CD4-positive, alpha-beta T cell treated with Interferon alpha-2 for 1 hour (primary cell): ENCODE results near the gene HPS5.
"Not testable (repeated sequence)": the region's sequence is repeated elsewhere in the genome, so short reads cannot be mapped to it uniquely, and the experiment has no call there.

ENCODE experiments used
- DNase-seq, 2 donors: peaks; one replicate each; pipeline ENCODE4 v3.0.0-alpha.2; 2020 to 2022

HPS5 gene

DNA sequence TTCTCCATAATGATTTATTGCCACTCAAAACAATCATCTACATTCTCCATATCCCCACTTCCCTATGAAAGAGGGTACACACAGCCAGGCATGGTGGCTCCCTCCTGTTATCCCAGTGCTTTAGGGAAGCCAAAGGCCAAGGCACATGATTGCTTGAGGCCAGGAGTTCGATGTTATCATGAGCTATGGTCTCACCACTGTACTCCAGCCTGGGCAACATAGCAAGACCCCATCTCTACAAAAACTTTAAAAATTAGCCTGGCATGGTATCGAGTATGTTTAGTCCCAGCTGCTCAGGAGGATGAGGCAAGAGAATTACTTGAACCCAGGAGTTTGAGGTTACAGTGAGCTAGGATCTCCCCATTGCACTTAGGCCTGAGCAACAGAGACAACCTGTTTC is 6.0 kb downstream of the HPS5 start:
- no peak for DNase-seq

DNA sequence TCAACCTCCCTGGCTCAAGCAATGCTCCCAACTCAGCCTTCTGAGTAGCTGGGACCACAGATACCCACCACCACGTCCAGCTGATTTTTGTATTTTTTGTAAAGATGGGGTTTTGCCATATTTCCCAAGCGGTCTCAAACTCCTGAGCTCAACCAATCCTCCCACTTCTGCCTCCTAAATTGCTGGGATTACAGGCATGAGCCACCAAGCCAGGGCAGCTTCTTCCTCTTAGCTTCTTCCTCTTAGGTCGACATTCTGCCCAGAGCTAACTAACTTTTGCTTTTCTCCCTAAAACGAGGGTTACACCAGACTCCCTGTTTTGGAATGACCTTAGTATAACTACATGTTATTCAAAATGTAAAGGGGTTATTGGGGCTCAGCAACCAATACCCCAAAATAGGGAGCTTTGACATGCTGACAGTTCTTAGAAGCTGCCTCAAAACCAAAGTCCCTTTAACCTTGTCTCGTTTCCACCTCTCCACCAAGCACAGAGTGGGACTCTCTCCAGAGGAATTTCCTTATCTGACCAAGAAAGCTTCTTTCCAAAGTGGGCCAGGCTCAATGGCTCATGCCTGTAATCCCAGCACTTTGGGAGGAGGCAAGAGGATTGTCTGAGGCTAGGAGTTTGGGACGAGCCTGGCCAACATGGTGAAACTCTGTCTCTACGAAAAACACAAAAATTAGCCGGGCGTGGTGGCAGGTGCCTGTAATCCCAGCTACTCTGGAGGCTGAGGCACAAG is 7.0 kb downstream of the HPS5 start:
- DNase-seq: no peak

DNA sequence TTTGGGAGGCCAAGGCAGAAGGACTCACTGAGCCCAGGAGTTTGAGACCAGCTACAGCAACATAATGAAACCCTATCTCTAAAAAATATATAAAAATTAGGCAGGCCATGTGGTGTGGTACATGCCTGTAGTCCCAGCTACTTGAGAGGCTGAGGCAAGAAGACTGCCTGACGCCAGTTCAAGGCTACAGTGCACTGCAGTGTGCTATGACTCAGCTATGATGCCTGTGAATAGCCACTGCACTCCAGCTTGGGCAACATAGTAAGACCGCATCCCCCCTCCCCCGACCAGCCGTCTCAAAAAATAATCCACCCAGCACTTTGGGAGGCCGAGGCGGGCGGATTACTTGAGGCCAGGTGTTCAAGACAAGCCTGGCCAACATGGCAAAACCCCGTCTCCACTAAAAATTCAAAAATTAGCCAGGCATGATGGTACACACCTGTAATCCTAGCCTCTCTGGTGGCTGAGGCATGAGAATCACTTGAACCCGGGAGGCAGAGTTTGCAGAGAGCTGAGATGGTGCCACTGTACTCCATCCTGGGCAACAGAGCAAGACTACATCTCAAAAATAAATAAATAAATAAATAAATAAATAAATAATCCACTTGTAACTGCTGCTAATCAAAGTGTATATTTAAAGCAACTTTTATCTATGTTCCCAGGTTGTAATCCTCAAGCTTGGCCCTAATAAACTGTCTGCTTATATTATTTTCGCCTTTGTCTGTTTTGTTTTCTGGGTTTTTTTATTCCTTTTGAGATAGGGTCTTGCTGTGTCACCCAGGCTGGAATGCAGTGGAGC is 7.8 kb downstream of the HPS5 start:
- DNase-seq: no peak

- no peak for DNase-seq
Observed at GRCh38 chr11:18312663-18313420, 9.1 kb downstream of the HPS5 start.

GRCh38 chr11:18312012-18312411 is 9.9 kb downstream of the HPS5 start:
- no peak for DNase-seq

DNA sequence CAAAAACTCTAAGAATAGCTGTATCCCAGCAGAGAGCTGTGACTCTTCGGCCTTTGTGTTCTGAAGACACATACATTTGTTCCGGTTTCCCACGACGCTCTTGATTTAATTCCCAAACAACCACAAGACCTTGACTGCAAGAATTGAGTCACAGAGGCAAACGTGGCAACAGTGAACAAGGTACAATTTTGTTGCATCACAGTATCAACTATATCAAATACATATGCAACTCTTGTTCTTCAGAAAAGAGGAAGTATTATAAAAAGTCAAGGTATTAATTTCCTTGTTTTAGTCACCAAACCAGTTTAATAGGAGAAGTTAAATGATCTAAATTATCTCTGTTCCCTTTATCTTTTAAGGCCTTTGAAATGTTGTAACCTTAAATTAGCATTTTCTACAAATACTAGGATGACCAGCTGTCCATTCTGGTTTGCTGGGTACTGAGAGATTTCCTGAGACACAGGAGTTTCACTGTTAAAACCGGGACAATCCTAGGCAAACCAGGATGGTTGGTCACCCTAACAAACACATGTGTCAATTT is 11.1 kb downstream of the HPS5 start:
- DNase-seq: peak in 1 of 2 donors; percentile 19

DNA sequence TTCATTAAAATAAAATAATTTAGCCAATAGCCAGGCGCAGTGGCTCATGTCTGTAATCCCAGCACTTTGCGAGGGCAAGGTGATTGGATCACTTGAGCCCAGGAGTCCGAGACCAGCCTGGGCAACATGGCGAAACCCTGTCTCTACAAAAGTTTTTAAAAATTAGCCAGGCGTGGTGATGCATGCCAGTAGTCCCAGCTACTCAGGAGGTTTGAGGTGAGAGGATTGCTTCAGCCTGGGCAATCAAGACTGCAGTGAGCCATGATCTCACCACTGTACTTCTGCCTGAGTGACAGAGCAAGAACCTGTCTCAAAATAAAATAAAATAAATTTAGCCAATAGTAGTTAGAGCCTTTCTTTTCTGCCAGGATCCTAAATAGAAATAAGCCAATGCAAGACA is 12.2 kb downstream of the HPS5 start:
- DNase-seq: no peak

DNA sequence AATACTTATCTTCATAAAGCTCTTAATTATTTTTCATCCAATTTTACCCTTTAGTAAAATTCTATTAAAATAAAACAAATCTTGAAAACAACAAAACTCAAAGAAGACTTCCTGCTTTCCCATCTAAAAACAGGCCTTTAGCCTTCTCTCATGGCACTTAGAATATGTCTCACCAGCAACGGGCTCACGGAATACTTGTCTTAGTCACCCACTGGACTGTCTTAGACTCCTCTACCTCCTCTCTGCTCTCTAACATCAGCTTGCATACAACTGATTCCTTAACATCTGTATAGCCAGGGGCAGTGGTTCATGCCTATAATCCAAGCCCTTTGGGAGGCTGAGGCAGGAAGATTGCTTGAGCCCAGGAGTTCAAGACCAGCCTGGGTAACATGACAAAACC is 13.7 kb downstream of the HPS5 start:
- no peak for DNase-seq

GRCh38 chr11:18307461-18308139 is 14.3 kb downstream of the HPS5 start:
- no peak for DNase-seq

DNA sequence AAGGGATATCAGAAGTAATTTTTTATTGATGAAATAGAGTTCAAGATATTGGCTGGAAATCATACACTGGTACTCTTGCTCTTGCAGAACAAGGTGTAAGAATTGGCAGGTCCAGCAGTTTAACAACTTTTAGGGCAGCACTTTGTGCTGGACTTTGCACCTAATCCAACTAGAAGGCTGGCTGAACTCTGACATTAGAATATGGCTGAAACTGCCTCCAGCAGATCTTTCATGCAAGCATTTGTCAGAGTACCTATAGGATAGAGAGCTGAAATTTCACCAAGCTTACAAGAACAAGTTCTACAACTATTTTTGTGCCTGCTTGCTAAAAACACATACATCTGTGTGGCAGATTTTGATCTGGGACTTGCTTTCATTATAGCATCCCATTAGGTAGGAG is 17.2 kb downstream of the HPS5 start:
- DNase-seq: no peak

GRCh38 chr11:18299721-18300120 is 22.2 kb downstream of the HPS5 start:
- DNase-seq: no peak

GRCh38 chr11:18295316-18295715 is 26.6 kb downstream of the HPS5 start:
- no peak for DNase-seq

DNA sequence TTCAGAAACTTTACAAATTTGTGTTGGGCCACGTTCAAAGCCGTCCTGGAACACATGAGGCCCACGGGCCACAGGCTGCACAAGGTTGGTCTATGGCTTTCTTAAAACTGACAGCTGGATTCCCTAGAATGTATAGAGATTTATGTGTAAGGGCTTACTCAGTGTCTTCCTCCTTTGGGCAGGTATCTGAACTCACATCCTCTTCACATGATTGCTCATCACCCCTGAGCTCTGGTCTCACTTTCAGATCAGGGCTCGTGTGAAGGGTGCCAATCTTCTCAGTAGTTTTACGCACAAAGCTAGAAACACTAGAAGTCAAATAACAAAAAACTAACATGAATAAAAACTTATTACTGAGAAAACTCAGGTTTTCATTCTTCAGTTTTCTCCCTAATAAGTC is 27.1 kb downstream of the HPS5 start:
- DNase-seq: no peak

DNA sequence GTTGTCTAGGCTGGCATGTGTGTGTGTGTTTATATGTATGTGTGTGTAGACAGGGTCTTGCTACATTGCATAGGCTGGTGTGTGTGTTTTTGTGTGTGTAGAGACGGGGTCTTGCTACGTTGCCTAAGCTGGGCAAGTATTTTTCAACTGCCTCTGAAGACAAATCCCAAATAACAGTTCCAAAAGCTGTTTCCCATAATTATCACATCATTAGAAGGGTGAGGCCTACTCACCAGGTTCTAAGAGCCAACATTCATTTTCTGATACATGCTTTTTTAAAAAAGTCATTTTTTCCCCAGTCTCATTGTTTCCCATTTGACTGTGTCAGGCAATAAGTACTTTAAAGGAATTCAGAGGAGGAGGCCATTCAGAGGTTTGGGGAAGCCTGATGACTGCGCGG is 33.0 kb downstream of the HPS5 start:
- no peak for DNase-seq

DNA sequence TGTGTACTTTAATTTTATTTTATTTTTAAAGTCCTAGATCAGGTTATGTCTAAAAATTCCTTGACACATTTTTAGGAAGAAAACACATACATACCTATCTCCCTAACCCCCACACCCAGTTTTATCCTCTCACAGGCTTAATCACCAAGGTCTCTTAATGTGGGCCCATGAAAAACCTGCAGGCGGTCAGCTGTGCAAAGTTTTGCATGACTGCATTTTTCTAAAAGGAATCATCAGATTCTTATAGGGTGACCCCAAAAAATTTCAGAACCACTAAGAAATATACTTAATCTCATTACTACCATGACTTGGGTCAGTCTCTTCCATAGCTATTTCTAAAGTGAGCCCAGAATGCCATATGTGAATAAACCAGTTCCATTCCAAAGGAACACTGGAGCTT is 36.1 kb downstream of the HPS5 start:
- no peak for DNase-seq

- no peak for DNase-seq
Observed at GRCh38 chr11:18282626-18283025, 39.3 kb downstream of the HPS5 start.

GRCh38 chr11:18280438-18281045 is 41.4 kb downstream of the HPS5 start:
- DNase-seq: no peak

- DNase-seq: peak in 1 of 2 donors; percentile 39
Observed at GRCh38 chr11:18277565-18278271, 44.2 kb downstream of the HPS5 start.

DNA sequence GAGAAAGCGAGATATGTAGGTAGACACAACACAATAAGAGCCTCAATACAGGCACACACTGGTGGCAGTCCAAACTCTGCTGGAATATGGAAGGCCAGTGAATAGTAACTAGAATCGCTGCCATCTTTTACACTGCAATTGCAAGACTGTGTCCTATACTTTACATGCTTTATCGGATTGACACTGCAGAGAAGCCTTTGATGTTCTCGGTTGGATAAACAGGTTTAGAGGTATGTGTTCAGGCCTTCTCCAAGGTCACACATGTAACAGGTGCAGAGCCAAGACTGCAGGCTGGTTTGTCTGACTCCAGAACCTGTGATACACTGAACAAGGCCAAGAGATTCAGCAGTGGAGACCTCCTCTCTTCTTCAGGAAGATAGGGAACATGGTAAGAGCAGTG is 50.7 kb downstream of the HPS5 start:
- DNase-seq: no peak

DNA sequence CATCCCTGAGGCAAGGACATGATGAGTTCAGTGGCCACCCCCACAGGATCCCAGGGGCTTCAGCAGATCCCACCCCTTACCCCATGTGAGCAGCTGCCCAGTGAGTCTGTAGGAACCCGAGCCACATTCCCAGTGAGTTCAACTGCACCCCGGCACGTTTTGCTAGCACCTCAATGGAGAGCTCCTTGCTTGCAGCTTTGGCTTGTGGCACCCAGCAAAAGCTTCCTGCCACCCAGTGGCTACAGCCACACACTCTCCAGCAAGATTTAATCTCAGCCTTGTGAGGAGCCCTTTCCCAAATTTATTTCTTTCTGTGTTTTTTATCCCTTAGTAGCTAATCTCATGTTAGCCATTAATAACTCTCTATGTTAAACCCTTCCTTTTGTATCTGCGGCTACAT is 51.8 kb downstream of the HPS5 start:
- DNase-seq: no peak

DNA sequence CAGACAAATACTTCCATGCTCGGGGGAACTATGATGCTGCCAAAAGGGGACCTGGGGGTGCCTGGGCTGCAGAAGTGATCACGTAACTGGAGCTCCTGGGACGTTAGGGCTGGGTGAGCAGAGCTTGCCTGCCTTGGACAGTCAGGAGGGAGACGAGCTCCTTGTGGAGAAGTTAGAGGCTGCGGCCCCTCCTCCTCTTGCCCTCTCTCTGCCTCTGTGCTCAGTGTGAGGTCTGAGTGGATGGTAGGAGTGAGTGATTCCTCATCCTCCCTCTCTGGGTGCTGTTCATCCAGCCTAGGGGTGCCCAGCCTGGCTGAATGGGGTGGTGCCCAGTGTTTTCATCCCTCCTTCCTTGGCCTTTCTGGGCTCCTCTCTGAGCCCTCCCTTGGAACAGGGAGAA is 52.7 kb downstream of the HPS5 start:
- DNase-seq: not testable (repeated sequence)
